Measurements from ENCODE around the gene XAGE2. TPM values are rescaled to one million over a fixed set of nuclear protein-coding genes. Genes with fewer than 3 reads are reported as not detected.

Gene XAGE2
- total and polyA plus RNA-seq, 9 of the 15 experiments (the other 6 are each of a cell fraction or from before 2014, with no cell fraction given): 0.14 to 0.36 (median 0.21) TPM; not detected in 6

- TF ChIP-seq CLOCK (CRISPR knock-in tag; IDR thresholded peaks at IDR 0.05; ENCODE audit: borderline replicate concordance) (no peak), CEBPB (tag; IDR thresholded peaks at IDR 0.05) (no peak), ZNF311 (CRISPR knock-in tag; IDR thresholded peaks at IDR 0.05) (no peak), ZNF609 (CRISPR knock-in tag; IDR thresholded peaks at IDR 0.05; ENCODE audit: borderline replicate concordance) (no peak)
Measured at GRCh38 chrX:52349681-52350080, 19.1 kb upstream of the XAGE2 start (continued).
